HUES64 (cell line): Measurements from ENCODE around the gene SMIM43.
"Not testable (repeated sequence)": the region's sequence is repeated elsewhere in the genome, so short reads cannot be mapped to it uniquely, and the experiment has no call there.

Experiments used
- H3K27ac ChIP-seq: 2 replicates; pipeline ENCODE4 v1.7.0; 2013; ENCODE audit warnings: low read depth, low read length, inconsistent platforms
- H3K27me3 ChIP-seq: 2 replicates; pipeline ENCODE4 v1.6.1; 2013; ENCODE audit warnings: mild to moderate bottlenecking, low read length; ENCODE audit not compliant: insufficient read depth
- H3K36me3 ChIP-seq: 2 replicates; pipeline ENCODE4 v1.6.1; 2013; ENCODE audit warnings: mild to moderate bottlenecking, low read length; ENCODE audit not compliant: insufficient read depth
- H3K4me1 ChIP-seq: 2 replicates; pipeline ENCODE4 v1.6.1; 2013; ENCODE audit warnings: mild to moderate bottlenecking, low read length, moderate library complexity; ENCODE audit not compliant: insufficient read depth
- H3K4me3 ChIP-seq: 2 replicates; pipeline ENCODE4 v1.5.1; 2013; ENCODE audit warnings: mild to moderate bottlenecking, low read length, moderate library complexity
- H3K9ac ChIP-seq: 2 replicates; pipeline ENCODE4 v1.6.1; 2013; ENCODE audit warnings: mild to moderate bottlenecking, low read depth, low read length
- H3K9me3 ChIP-seq: 2 replicates; pipeline ENCODE4 v1.6.1; 2013; ENCODE audit warnings: low read depth, low read length; ENCODE audit not compliant: insufficient read depth
- WGBS: fragments of 150-250, 120-280 bp; methylation state at CpG from one replicate; pipeline ENCODE4 v1.1.7; 2013; ENCODE audit warnings: missing lambda C conversion rate; 5-methylcytosine and 5-hydroxymethylcytosine counted together

SMIM43 gene

DNA sequence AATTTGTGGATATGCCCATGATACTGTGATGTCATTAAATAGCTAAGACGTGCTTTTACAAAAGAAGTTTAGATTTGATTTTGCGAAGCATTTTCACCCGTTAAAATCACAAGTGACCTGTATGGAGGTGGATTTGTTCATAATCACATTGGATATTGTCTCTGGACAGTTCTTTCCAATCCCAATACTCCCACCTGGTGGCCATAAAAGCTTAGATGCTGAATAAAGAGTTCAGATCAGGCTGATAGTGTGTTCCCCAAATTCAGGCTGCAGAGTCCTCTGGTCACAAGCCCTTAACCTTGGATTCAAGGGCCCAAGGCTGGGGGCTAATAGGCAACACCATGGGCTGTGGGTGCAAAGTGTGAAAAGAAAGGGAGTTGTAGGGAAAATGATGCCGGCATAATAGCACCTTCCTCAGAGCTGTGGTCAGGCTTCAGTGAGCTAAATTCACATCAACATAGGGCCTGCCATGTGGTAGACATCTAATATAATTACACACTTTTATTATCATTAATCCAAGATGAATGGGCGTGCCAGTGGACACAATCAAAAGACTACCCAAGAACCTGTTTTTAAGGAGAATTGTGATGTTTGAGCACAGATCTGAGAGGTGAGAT is 28.1 kb downstream of the SMIM43 start:
- Histone ChIP-seq H3K36me3 (no peaks in the 10 kb centered on the region), H3K4me3 (no peak overlapping the region), H3K4me1 (peaks cover 12% of the 10 kb centered on the region), H3K27me3 (no peaks in the 10 kb centered on the region), H3K9me3 (no peaks in the 10 kb centered on the region), H3K27ac (no peak overlapping the region), H3K9ac (no peak overlapping the region)
- 95% methylated on average over 5 of the region's 5 CpGs for WGBS

DNA sequence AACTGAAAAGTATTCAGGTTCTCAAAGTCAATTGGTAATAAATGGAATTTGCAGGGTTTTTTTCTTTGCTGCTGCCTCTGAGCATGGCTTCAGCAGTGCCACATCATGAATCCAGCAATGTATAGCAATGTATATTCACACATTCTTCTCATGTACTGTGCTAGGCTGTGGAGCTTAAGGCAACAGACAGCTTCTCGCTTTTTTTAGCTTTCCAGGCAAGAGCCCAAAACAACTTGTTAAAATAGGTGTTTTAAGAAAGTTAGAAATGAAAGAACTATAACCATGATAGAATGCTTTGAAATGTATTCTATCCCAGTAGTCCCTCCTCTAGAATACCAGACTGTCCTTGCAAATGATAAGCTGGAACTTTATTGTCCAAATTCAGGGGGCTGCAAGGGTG is 30.4 kb downstream of the SMIM43 start:
- peaks cover 4% of the 10 kb centered on the region; the same call in 1 of the 2 replicates for H3K4me1 ChIP-seq
- H3K9ac ChIP-seq: no peak overlapping the region
- H3K36me3 ChIP-seq: no peaks in the 10 kb centered on the region
- 100% methylated on average over 1 of the region's 1 CpG for WGBS
- no peak overlapping the region for H3K4me3 ChIP-seq
- H3K27ac ChIP-seq: no peak overlapping the region
- no peaks in the 10 kb centered on the region for H3K9me3 ChIP-seq
- no peaks in the 10 kb centered on the region for H3K27me3 ChIP-seq

DNA sequence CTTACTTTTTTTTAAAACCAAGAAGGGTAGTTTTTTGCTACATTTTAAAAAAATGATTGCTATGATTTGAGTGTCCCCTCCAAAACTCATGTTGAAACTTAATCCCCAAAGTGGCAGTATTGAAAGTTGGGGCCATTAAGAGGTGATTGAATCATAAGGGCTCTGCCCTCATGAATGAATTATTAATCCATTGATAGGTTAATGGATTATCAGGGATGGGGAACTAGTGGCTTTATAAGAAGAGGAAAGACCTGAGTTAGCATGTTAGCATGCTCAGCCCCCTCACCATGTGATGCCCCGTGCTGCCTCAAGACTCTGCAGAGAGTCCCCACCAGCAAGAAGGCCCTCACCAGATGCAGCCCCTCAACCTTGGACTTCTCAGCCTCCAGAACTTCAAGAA is 31.0 kb downstream of the SMIM43 start:
- H3K27ac ChIP-seq: no peak overlapping the region
- no peaks in the 10 kb centered on the region for H3K36me3 ChIP-seq
- H3K9ac ChIP-seq: no peak overlapping the region
- H3K27me3 ChIP-seq: no peaks in the 10 kb centered on the region
- H3K4me3 ChIP-seq: no peak overlapping the region
- H3K4me1 ChIP-seq: peaks cover 4% of the 10 kb centered on the region; the same call in 1 of the 2 replicates
- WGBS: 91% methylated on average over 1 of the region's 1 CpG
- H3K9me3 ChIP-seq: no peaks in the 10 kb centered on the region

DNA sequence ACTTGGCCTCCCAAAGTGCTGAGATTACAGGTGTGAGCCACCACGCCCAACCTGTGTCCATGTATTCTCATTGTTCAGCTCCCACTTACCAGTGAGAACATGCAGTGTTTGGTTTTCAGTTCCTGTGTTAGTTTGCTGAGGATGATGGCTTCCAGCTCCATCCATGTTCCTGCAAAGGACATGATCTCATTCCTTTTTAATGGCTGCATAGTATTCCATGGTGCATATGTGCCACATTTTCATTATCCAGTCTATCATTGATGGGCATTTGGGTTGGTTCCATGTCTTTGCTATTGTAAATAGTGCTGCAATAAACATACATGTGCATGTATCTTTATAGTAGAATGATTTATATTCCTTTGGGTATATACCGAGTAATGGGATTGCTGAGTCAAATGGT is 35.2 kb downstream of the SMIM43 start:
- peaks cover 12% of the 10 kb centered on the region; the same call in 1 of the 2 replicates for H3K4me1 ChIP-seq
- not testable (repeated sequence) for H3K4me3 ChIP-seq, H3K9me3 ChIP-seq, H3K36me3 ChIP-seq, H3K27ac ChIP-seq, H3K9ac ChIP-seq, H3K27me3 ChIP-seq
- WGBS: 100% methylated on average over 2 of the region's 2 CpGs

DNA sequence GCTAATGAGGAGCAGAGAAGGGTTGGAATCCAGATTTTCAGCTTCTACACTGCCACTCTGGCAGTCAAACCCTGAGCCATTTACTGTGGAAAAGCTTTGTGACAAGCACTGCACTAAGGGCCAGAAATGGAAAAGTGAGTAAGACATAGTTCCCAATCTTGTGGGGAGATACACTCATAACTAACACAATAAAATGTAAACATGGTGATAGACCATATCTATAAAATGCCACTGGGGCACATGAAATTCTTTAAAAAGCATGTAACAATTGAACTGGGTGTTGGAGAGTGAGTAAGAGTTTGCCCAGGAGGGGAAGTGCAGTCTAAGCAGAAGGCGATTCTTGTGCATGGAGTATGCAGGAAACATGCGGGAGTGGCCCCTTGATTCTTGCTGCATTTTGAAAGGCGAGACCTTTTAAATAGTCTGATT is 36.2 kb downstream of the SMIM43 start:
- WGBS: 85% methylated on average over 3 of the region's 3 CpGs
- no peak overlapping the region for H3K4me3 ChIP-seq
- no peaks in the 10 kb centered on the region for H3K36me3 ChIP-seq
- no peaks in the 10 kb centered on the region for H3K27me3 ChIP-seq
- no peak overlapping the region for H3K27ac ChIP-seq
- no peak overlapping the region for H3K9ac ChIP-seq
- no peaks in the 10 kb centered on the region for H3K9me3 ChIP-seq
- peaks cover 12% of the 10 kb centered on the region; the same call in 1 of the 2 replicates for H3K4me1 ChIP-seq

DNA sequence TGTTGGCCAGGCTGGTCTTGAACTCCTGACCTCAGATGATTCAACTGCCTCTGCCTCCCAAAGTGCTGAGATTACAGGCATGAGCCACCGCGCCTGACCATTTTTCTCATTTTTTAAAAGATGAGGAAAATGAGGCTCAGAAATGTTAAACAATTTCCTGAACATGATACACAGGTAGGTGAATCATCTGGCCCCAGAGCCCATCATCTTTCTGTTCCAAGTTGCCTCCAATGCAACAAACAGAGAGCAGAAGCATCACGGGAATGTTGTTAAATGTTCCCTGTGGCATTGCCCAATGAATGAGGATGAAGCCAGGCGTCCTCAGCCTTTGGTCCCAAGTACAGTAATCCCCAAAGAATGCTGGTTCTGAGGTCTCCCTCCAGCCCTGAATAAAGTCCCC is 36.9 kb downstream of the SMIM43 start:
- Histone ChIP-seq H3K9me3 (no peaks in the 10 kb centered on the region), H3K27ac (no peak overlapping the region), H3K4me1 (peaks cover 12% of the 10 kb centered on the region; the same call in 1 of the 2 replicates), H3K27me3 (no peaks in the 10 kb centered on the region), H3K4me3 (no peak overlapping the region), H3K36me3 (no peaks in the 10 kb centered on the region), H3K9ac (no peak overlapping the region)
- 94% methylated on average over 4 of the region's 4 CpGs for WGBS

DNA sequence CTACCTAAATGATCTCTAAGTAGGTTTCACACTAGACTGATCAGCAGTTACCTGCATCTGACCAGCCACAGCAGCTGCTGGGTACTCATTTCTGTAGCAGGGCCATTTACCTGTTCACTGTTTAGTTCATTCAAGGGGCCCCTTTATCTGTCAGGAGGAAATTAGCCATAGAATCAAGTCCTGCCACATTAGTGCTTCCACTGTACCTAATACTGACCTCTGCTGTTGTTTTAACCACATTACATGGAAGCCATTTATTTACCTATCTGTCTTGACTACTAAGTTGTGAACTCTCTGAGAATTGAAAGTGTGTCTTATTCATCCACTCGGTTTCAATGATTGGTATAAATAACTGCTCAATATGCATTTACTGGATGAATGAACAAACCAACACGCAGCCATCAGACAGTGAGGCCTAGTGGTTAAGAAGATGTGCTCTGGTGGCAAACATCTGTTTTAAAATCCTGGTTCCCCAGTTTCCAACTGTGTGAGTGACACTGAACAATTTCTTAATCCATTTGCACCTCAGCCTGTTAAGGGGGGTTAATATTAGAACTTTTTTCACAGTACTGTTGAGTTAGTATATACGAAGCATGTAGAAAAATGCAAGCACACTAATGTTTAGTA is 38.2 kb downstream of the SMIM43 start:
- H3K9ac ChIP-seq: no peak overlapping the region
- H3K4me3 ChIP-seq: no peak overlapping the region
- H3K27ac ChIP-seq: no peak overlapping the region
- no peaks in the 10 kb centered on the region for H3K27me3 ChIP-seq
- peaks cover 8% of the 10 kb centered on the region; the same call in 1 of the 2 replicates for H3K4me1 ChIP-seq
- H3K9me3 ChIP-seq: no peaks in the 10 kb centered on the region
- 65% methylated on average over 3 of the region's 3 CpGs for WGBS
- no peaks in the 10 kb centered on the region for H3K36me3 ChIP-seq

DNA sequence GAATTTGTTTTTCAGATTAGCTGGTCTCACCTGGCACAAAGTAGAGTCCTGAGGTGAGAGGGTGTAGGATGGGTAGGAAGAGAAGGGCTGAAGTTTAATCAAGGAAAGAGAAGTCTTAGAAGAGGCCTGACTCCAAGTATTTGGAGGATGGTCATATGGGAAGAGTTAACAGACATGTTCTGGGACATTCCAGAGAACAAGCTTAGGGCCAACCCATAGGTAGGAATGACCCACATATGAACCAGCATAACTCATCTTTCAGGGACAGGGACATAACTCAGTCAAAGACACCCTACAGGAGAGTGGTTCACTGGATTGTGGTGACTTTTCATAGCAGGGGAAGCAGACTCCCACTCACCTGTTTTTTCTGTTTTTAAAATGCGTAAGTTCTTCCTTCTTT is 40.3 kb downstream of the SMIM43 start:
- H3K9ac ChIP-seq: no peak overlapping the region
- WGBS: 92% methylated on average over 1 of the region's 1 CpG
- no peak overlapping the region for H3K4me3 ChIP-seq
- H3K27me3 ChIP-seq: no peaks in the 10 kb centered on the region
- peaks cover 10% of the 10 kb centered on the region; the same call in 1 of the 2 replicates for H3K4me1 ChIP-seq
- H3K36me3 ChIP-seq: no peaks in the 10 kb centered on the region
- H3K27ac ChIP-seq: no peak overlapping the region
- no peaks in the 10 kb centered on the region for H3K9me3 ChIP-seq

DNA sequence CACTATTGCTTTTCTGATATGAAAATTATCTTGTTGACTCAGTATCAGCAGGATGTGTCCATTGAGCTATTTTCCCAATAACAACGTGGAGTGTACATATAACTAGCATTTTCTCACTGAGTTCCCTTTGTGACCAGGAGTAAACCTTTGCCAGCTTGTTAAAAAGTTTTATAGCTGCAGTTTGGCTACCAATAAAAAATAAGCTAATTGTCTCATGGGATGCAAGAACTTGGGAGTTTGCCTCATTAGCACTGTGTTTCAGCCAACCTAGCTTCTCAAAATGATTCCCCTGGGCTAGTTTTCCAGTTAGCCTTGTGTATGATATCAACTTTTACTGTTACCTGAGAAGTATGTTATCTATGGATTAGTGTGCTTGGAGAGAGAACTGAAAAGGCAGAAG is 43.3 kb downstream of the SMIM43 start:
- 94% methylated on average over 1 of the region's 1 CpG for WGBS
- Histone ChIP-seq H3K4me1 (peaks cover 7% of the 10 kb centered on the region; the same call in 1 of the 2 replicates), H3K4me3 (no peak overlapping the region), H3K9me3 (no peaks in the 10 kb centered on the region), H3K27me3 (no peaks in the 10 kb centered on the region), H3K9ac (no peak overlapping the region), H3K27ac (no peak overlapping the region), H3K36me3 (no peaks in the 10 kb centered on the region)

DNA sequence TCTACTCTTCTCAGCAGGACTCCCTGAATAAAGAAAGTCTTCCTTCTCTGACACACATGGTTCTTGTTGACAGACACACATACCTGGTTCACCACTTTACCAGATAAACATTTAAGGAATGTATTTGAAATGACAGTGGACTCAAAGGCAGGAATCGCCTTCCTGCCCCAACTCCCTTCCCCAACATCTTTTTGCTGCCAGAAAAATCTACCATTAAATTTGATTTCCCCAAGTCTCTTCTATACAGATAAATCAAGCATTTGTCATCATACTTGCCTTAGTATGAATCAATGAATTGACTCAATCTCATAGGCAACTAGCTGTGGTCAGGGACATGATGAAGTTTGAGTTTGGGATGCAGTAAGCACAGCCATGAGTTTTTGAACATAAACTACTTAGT is 44.9 kb downstream of the SMIM43 start:
- H3K4me1 ChIP-seq: peaks cover 3% of the 10 kb centered on the region; the same call in 1 of the 2 replicates
- no peaks in the 10 kb centered on the region for H3K36me3 ChIP-seq
- no peak overlapping the region for H3K9ac ChIP-seq
- 80% methylated on average over 1 of the region's 1 CpG for WGBS
- H3K4me3 ChIP-seq: no peak overlapping the region
- no peak overlapping the region for H3K27ac ChIP-seq
- H3K27me3 ChIP-seq: no peaks in the 10 kb centered on the region
- no peaks in the 10 kb centered on the region for H3K9me3 ChIP-seq

DNA sequence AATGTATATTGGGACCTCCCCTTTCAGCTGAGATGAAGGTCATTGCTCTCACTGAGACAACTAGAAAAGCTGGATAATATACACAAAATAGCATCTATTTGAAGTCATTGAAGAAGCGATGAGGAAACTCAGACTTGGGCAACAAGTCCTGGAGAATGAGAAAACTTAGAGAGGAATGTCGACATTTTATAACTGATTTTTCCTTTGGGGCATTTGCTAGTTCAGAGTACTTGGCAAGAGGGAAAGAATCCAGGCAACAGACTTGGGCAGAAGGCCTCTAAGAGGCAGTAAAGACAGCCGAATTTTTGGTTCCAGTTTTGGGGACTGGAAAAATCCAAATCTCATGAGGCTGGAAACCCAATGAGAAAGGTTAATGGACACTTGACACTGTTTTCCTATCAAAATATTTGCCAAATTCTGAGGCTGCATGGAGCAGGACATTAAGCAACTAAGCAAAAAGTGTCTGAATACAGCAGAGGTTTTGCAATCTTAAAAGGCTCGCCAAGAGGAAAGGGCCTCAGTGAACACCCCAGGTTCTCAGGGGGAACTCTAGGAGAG is 47.2 kb downstream of the SMIM43 start:
- no peaks in the 10 kb centered on the region for H3K9me3 ChIP-seq

More for the DNA sequence above, 47.2 kb downstream of the SMIM43 start:
- 71% methylated on average over 4 of the region's 4 CpGs for WGBS
- Histone ChIP-seq H3K27me3 (no peaks in the 10 kb centered on the region), H3K27ac (no peak overlapping the region), H3K9ac (no peak overlapping the region), H3K4me3 (no peak overlapping the region), H3K4me1 (peaks cover 3% of the 10 kb centered on the region; the same call in 1 of the 2 replicates), H3K36me3 (no peaks in the 10 kb centered on the region)
